Inflammatory macrophage (primary cell): ENCODE results near the gene MEGF8.

Experiments
- DNase-seq, 2 donors: peaks; one replicate each; pipeline ENCODE4 v3.0.0-alpha.2; 2020 to 2022

Gene MEGF8

GRCh38 chr19:42389899-42390298 lies 64.5 kb downstream of the MEGF8 start, which contains the start of gene CNFN:
CNFN (minus strand) TSS chr19:42390297; CDS start chr19:42389037, 1,260 bp downstream.
- no peak for DNase-seq

- DNase-seq, result no peak
Measured at GRCh38 chr19:42392165-42392564, 66.7 kb downstream of the MEGF8 start.

GRCh38 chr19:42394751-42395150 lies 69.3 kb downstream of the MEGF8 start:
- no peak for DNase-seq

GRCh38 chr19:42396381-42397262 lies 71.2 kb downstream of the MEGF8 start:
- DNase-seq, result peak; percentile 99 to 100

- DNase-seq, result no peak
Measured at GRCh38 chr19:42397263-42398166, 72.1 kb downstream of the MEGF8 start.

GRCh38 chr19:42400404-42400803 lies 75.0 kb downstream of the MEGF8 start:
- no peak for DNase-seq

- DNase-seq, result peak; percentile 62 to 65
Measured at GRCh38 chr19:42401365-42402303, 76.2 kb downstream of the MEGF8 start.

- DNase-seq, result no peak
Measured at GRCh38 chr19:42402376-42403116, 77.1 kb downstream of the MEGF8 start.

- DNase-seq, result no peak
Measured at GRCh38 chr19:42403586-42403985, 78.2 kb downstream of the MEGF8 start.

GRCh38 chr19:42406111-42406510 lies 80.7 kb downstream of the MEGF8 start:
- DNase-seq, result no peak

- no peak for DNase-seq
Measured at GRCh38 chr19:42407085-42407815, 81.8 kb downstream of the MEGF8 start.

- DNase-seq, result no peak
Measured at GRCh38 chr19:42407816-42408175, 82.4 kb downstream of the MEGF8 start.

GRCh38 chr19:42409477-42409876 lies 84.0 kb downstream of the MEGF8 start:
- no peak for DNase-seq

- no peak for DNase-seq
Measured at GRCh38 chr19:42410371-42410770, 84.9 kb downstream of the MEGF8 start.

GRCh38 chr19:42411581-42412178 lies 86.2 kb downstream of the MEGF8 start:
- DNase-seq, result no peak

- DNase-seq, result no peak
Measured at GRCh38 chr19:42412227-42412626, 86.8 kb downstream of the MEGF8 start.

- DNase-seq, result no peak
Measured at GRCh38 chr19:42412661-42413076, 87.2 kb downstream of the MEGF8 start.

GRCh38 chr19:42419309-42419708 lies 93.9 kb downstream of the MEGF8 start:
- DNase-seq, result no peak

GRCh38 chr19:42420055-42420544 lies 94.7 kb downstream of the MEGF8 start:
- DNase-seq, result peak; percentile 40 to 60

- DNase-seq, result no peak
Measured at GRCh38 chr19:42421101-42421500, 95.7 kb downstream of the MEGF8 start.
